ENCODE results near the gene ADAR. TPM values are rescaled to one million over a fixed set of nuclear protein-coding genes. Genes with fewer than 3 reads are reported as not detected.
A peak's percentile ranks its signal among the peaks of the same experiment; 100 is the strongest.

Gene ADAR
- total and polyA plus RNA-seq, 5 donors from 2014 or later, result 94.6 to 264 (median 110) TPM

- Mint-ChIP-seq H3K36me3 (no peaks in the 10 kb centered on the region), H3K27me3 (peaks cover 14% of the 10 kb centered on the region), H3K27ac (peak overlapping the region in 1 of 3 donors; percentile 38), H3K4me3 (no peak overlapping the region), H3K9me3 (peaks cover 0 to 2% (median 0%) of the 10 kb centered on the region in 7 donors), H3K4me1 (peaks cover 0 to 5% (median 4%) of the 10 kb centered on the region in 4 donors)
- DNase-seq (no peak), ATAC-seq (ENCODE audit: low read depth in 2 of 2) (no peak)
- Histone ChIP-seq H3K4me3 (ENCODE audit: low read depth, low read length) (no peak overlapping the region), H3K9me3 (ENCODE audit: control insufficient read depth in 2 of 2, low read length in 2 of 2) (no peaks in the 10 kb centered on the region), H3K36me3 (ENCODE audit: control insufficient read depth, insufficient read depth, low read length) (no peaks in the 10 kb centered on the region), H3K27me3 (ENCODE audit: control insufficient read depth, insufficient read depth, low read length) (peaks cover 3% of the 10 kb centered on the region), H3K27ac (ENCODE audit: insufficient read depth, low read length, poor library complexity, severe bottlenecking) (no peak overlapping the region), H3K4me1 (ENCODE audit: control insufficient read depth, insufficient read depth, low read length, poor library complexity, severe bottlenecking) (peaks cover 6% of the 10 kb centered on the region)
These were observed 35.4 kb downstream of the ADAR start for GRCh38 chr1:154572468-154573167.

DNA sequence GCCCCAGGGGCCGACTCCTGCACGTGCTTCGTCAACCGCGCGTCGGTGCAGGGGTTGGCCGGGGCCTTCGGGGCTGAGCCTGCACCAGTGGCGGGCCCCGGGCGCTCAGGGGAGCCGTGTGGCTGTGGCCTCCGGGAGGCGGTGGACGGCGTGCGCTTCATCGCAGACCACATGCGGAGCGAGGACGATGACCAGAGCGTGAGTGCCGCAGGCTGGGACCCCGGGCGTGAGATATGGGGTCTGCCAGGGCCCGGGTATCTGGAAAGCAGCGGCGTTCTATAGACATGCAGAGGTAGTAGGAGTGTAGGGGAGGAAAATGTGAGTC lies 36.1 kb downstream of the ADAR start:
- H3K4me3 Mint-ChIP-seq, result no peak overlapping the region
- no peak overlapping the region for H3K27ac Mint-ChIP-seq

DNA sequence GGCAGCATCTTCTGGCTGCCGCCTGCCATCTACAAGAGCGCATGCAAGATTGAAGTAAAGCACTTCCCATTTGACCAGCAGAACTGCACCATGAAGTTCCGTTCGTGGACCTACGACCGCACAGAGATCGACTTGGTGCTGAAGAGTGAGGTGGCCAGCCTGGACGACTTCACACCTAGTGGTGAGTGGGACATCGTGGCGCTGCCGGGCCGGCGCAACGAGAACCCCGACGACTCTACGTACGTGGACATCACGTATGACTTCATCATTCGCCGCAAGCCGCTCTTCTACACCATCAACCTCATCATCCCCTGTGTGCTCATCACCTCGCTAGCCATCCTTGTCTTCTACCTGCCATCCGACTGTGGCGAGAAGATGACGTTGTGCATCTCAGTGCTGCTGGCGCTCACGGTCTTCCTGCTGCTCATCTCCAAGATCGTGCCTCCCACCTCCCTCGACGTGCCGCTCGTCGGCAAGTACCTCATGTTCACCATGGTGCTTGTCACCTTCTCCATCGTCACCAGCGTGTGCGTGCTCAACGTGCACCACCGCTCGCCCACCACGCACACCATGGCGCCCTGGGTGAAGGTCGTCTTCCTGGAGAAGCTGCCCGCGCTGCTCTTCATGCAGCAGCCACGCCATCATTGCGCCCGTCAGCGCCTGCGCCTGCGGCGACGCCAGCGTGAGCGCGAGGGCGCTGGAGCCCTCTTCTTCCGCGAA lies 36.6 kb downstream of the ADAR start:
- H3K36me3 ChIP-seq (ENCODE audit: control insufficient read depth, insufficient read depth, low read length), result no peaks in the 10 kb centered on the region
- Mint-ChIP-seq H3K36me3 (no peaks in the 10 kb centered on the region), H3K27ac (no peak overlapping the region), H3K4me1 (peaks cover 0 to 9% (median 6%) of the 10 kb centered on the region in 4 donors), H3K9me3 (peaks cover 0 to 3% (median 0%) of the 10 kb centered on the region in 7 donors), H3K27me3 (peaks cover 26% of the 10 kb centered on the region), H3K4me3 (no peak overlapping the region)
- DNase-seq (no peak), ATAC-seq (ENCODE audit: low read depth in 2 of 2) (no peak)
- no peaks in the 10 kb centered on the region for H3K9me3 ChIP-seq (ENCODE audit: control insufficient read depth in 2 of 2, low read length in 2 of 2)
- H3K27me3 ChIP-seq (ENCODE audit: control insufficient read depth, insufficient read depth, low read length), result peaks cover 10% of the 10 kb centered on the region
- no peak overlapping the region for H3K4me3 ChIP-seq (ENCODE audit: low read depth, low read length)
- peaks cover 8% of the 10 kb centered on the region for H3K4me1 ChIP-seq (ENCODE audit: control insufficient read depth, insufficient read depth, low read length, poor library complexity, severe bottlenecking)
- no peak overlapping the region for H3K27ac ChIP-seq (ENCODE audit: insufficient read depth, low read length, poor library complexity, severe bottlenecking)

More for the DNA sequence above, 36.1 kb downstream of the ADAR start:
- Histone ChIP-seq H3K27ac (ENCODE audit: insufficient read depth, low read length, poor library complexity, severe bottlenecking) (no peak overlapping the region), H3K4me1 (ENCODE audit: control insufficient read depth, insufficient read depth, low read length, poor library complexity, severe bottlenecking) (peaks cover 8% of the 10 kb centered on the region), H3K4me3 (ENCODE audit: low read depth, low read length) (no peak overlapping the region), H3K9me3 (ENCODE audit: control insufficient read depth in 2 of 2, low read length in 2 of 2) (no peaks in the 10 kb centered on the region), H3K36me3 (ENCODE audit: control insufficient read depth, insufficient read depth, low read length) (no peaks in the 10 kb centered on the region), H3K27me3 (ENCODE audit: control insufficient read depth, insufficient read depth, low read length) (peaks cover 4% of the 10 kb centered on the region)
- ATAC-seq (ENCODE audit: low read depth in 2 of 2), result no peak
- Mint-ChIP-seq H3K9me3 (peaks cover 0 to 2% (median 0%) of the 10 kb centered on the region in 7 donors), H3K36me3 (no peaks in the 10 kb centered on the region), H3K27me3 (peaks cover 21% of the 10 kb centered on the region), H3K4me1 (peaks cover 0 to 9% (median 6%) of the 10 kb centered on the region in 4 donors)
- DNase-seq, result no peak

- no peak overlapping the region for H3K4me3 ChIP-seq (ENCODE audit: low read depth, low read length)
- no peak overlapping the region for H3K4me3 Mint-ChIP-seq
- ATAC-seq (ENCODE audit: low read depth in 2 of 2), result no peak
- H3K27ac ChIP-seq (ENCODE audit: insufficient read depth, low read length, poor library complexity, severe bottlenecking), result no peak overlapping the region
- DNase-seq, result no peak
- peaks cover 8% of the 10 kb centered on the region for H3K4me1 ChIP-seq (ENCODE audit: control insufficient read depth, insufficient read depth, low read length, poor library complexity, severe bottlenecking)
- H3K4me1 Mint-ChIP-seq, result peaks cover 0 to 9% (median 4%) of the 10 kb centered on the region in 4 donors
- H3K27ac Mint-ChIP-seq, result no peak overlapping the region
- no peaks in the 10 kb centered on the region for H3K36me3 Mint-ChIP-seq
- peaks cover 0 to 3% (median 0%) of the 10 kb centered on the region in 7 donors for H3K9me3 Mint-ChIP-seq
- peaks cover 48% of the 10 kb centered on the region for H3K27me3 Mint-ChIP-seq
- peaks cover 12% of the 10 kb centered on the region for H3K27me3 ChIP-seq (ENCODE audit: control insufficient read depth, insufficient read depth, low read length)
- no peaks in the 10 kb centered on the region for H3K9me3 ChIP-seq (ENCODE audit: control insufficient read depth in 2 of 2, low read length in 2 of 2)
- no peaks in the 10 kb centered on the region for H3K36me3 ChIP-seq (ENCODE audit: control insufficient read depth, insufficient read depth, low read length)
These were observed 39.7 kb downstream of the ADAR start for GRCh38 chr1:154568157-154568815.

GRCh38 chr1:154567386-154568156 lies 40.4 kb downstream of the ADAR start, which contains the start of gene CHRNB2:
CHRNB2 (plus strand) TSS chr1:154567778; CDS start chr1:154568045, 267 bp downstream.
- Mint-ChIP-seq H3K9me3 (peaks cover 0 to 3% (median 0%) of the 10 kb centered on the region in 7 donors), H3K27ac (no peak within 1 kb of the TSS), H3K27me3 (peaks cover 46% of the 10 kb centered on the region), H3K4me1 (peaks cover 0 to 9% (median 4%) of the 10 kb centered on the region in 4 donors), H3K4me3 (peak within 1 kb of the TSS in 2 of 4 donors; percentile 17 to 38), H3K36me3 (no peaks in the 10 kb centered on the region)
- Histone ChIP-seq H3K4me3 (ENCODE audit: low read depth, low read length) (no peak within 1 kb of the TSS), H3K27me3 (ENCODE audit: control insufficient read depth, insufficient read depth, low read length) (peaks cover 12% of the 10 kb centered on the region), H3K4me1 (ENCODE audit: control insufficient read depth, insufficient read depth, low read length, poor library complexity, severe bottlenecking) (peaks cover 8% of the 10 kb centered on the region), H3K36me3 (ENCODE audit: control insufficient read depth, insufficient read depth, low read length) (no peaks in the 10 kb centered on the region), H3K27ac (ENCODE audit: insufficient read depth, low read length, poor library complexity, severe bottlenecking) (no peak within 1 kb of the TSS), H3K9me3 (ENCODE audit: control insufficient read depth in 2 of 2, low read length in 2 of 2) (no peaks in the 10 kb centered on the region)
- peak; percentile 52 to 73 (median 63) for DNase-seq
- peak; percentile 88 to 91 for ATAC-seq (ENCODE audit: low read depth in 2 of 2)

DNA sequence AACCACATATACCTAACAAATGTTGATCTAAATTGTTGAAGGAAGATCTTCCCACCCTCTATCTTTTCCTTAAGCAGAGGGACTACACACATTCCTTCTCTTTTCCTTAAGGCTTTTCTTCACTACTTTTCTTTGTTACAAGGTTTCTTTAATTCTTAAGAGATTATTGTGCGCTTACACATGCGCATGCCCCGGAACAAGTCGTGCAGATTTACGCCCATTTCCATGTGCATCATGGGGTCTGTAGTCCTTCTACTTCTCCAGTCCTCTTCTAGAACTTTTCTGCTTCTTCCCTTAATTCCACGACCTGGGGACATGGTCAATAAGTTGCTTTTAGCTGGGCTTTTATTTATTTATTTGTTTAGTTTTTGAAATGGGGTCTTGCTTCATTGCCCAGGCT lies 42.1 kb downstream of the ADAR start:
- ATAC-seq (ENCODE audit: low read depth in 2 of 2) (no peak), DNase-seq (no peak)
- Mint-ChIP-seq H3K4me1 (peaks cover 0 to 9% (median 4%) of the 10 kb centered on the region in 4 donors), H3K4me3 (no peak overlapping the region), H3K36me3 (no peaks in the 10 kb centered on the region), H3K27ac (no peak overlapping the region), H3K27me3 (peaks cover 49% of the 10 kb centered on the region), H3K9me3 (peaks cover 0 to 3% (median 0%) of the 10 kb centered on the region in 7 donors)
- no peak overlapping the region for H3K4me3 ChIP-seq (ENCODE audit: low read depth, low read length)
- H3K27me3 ChIP-seq (ENCODE audit: control insufficient read depth, insufficient read depth, low read length), result peaks cover 12% of the 10 kb centered on the region
- no peaks in the 10 kb centered on the region for H3K9me3 ChIP-seq (ENCODE audit: control insufficient read depth in 2 of 2, low read length in 2 of 2)
- H3K4me1 ChIP-seq (ENCODE audit: control insufficient read depth, insufficient read depth, low read length, poor library complexity, severe bottlenecking), result peaks cover 8% of the 10 kb centered on the region
- no peak overlapping the region for H3K27ac ChIP-seq (ENCODE audit: insufficient read depth, low read length, poor library complexity, severe bottlenecking)
- no peaks in the 10 kb centered on the region for H3K36me3 ChIP-seq (ENCODE audit: control insufficient read depth, insufficient read depth, low read length)

DNA sequence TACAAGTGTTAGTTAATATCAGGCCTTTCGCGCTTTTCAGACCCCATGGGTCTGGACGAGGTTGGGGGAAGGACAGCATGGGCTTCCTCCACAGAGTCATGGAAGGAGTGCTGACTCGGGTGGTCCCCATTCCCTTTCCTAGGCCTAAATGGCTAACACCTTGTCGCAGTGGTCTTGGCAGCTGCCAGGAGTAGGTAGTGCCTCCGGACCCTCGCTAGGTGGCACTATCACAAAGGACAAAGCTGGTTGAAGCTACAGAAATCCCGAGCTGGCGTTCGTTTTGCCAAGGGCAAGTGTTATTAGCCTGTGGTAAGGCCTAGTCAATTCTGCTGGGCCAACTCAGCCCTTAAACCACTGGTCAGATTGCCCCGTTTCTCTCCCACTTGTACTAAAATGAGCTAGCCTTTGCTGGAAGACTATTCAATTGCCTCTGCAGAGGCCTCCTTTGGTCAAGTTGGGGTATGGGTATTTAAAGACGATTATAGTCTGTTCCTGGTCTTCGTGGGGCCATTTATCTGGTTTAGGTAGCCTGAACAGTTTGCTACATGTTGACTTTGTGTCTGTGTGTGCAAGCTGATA lies 48.4 kb downstream of the ADAR start:
- ATAC-seq (ENCODE audit: low read depth in 2 of 2) (peak; percentile 25 to 29), DNase-seq (peak; percentile 76 to 90 (median 84))
- peak overlapping the region; percentile 90 for H3K4me3 ChIP-seq (ENCODE audit: low read depth, low read length)
- Mint-ChIP-seq H3K4me1 (peaks cover 7 to 45% (median 33%) of the 10 kb centered on the region in 4 donors), H3K27ac (peak overlapping the region; percentile 72 to 92 (median 92)), H3K27me3 (peaks cover 14% of the 10 kb centered on the region), H3K9me3 (no peaks in the 10 kb centered on the region), H3K4me3 (peak overlapping the region; percentile 90 to 94 (median 92)), H3K36me3 (peaks cover 20% of the 10 kb centered on the region)
- peaks cover 16% of the 10 kb centered on the region for H3K36me3 ChIP-seq (ENCODE audit: control insufficient read depth, insufficient read depth, low read length)
- H3K9me3 ChIP-seq (ENCODE audit: control insufficient read depth in 2 of 2, low read length in 2 of 2), result no peaks in the 10 kb centered on the region
- peaks cover 30% of the 10 kb centered on the region for H3K4me1 ChIP-seq (ENCODE audit: control insufficient read depth, insufficient read depth, low read length, poor library complexity, severe bottlenecking)
- peak overlapping the region; percentile 93 for H3K27ac ChIP-seq (ENCODE audit: insufficient read depth, low read length, poor library complexity, severe bottlenecking)
- H3K27me3 ChIP-seq (ENCODE audit: control insufficient read depth, insufficient read depth, low read length), result no peaks in the 10 kb centered on the region

All from CD4-positive, CD25-positive, alpha-beta regulatory T cell (primary cell).